OCI-LY1 (cell line): ENCODE data around the gene FDX2.

Experiments
- EZH2 ChIP-seq: fragments of 200-600 bp; sonication (generic), shearing (Covaris generic); IDR thresholded peaks from 2 replicates; pipeline ENCODE4 v1.8.0; 2017; ENCODE audit warnings: borderline replicate concordance, mixed run types, mild to moderate bottlenecking, antibody characterized with exemption, low read length, moderate library complexity, mixed read lengths
- TF ChIP-seq, protein P1 (sequence below): fragments of 200-600 bp; sonication (generic), shearing (Covaris generic); IDR thresholded peaks from 2 replicates; pipeline ENCODE4 v1.5.1; 2017; ENCODE audit warnings: mild to moderate bottlenecking, antibody characterized with exemption, low read length, moderate library complexity, mixed read lengths

DNA sequence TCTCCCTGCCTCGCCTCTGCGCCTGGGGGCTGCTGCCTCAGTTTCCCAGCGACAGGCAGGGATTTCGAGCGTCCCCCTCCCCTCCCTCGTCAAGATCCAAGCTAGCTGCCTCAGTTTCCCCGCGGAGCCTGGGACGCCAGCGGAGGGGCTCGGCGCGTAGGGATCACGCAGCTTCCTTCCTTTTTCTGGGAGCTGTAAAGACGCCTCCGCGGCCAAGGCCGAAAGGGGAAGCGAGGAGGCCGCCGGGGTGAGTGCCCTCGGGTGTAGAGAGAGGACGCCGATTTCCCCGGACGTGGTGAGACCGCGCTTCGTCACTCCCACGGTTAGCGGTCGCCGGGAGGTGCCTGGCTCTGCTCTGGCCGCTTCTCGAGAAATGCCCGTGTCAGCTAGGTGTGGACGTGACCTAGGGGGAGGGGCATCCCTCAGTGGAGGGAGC is 45.6 kb downstream of the FDX2 start:
- TF ChIP-seq, protein P1, sequence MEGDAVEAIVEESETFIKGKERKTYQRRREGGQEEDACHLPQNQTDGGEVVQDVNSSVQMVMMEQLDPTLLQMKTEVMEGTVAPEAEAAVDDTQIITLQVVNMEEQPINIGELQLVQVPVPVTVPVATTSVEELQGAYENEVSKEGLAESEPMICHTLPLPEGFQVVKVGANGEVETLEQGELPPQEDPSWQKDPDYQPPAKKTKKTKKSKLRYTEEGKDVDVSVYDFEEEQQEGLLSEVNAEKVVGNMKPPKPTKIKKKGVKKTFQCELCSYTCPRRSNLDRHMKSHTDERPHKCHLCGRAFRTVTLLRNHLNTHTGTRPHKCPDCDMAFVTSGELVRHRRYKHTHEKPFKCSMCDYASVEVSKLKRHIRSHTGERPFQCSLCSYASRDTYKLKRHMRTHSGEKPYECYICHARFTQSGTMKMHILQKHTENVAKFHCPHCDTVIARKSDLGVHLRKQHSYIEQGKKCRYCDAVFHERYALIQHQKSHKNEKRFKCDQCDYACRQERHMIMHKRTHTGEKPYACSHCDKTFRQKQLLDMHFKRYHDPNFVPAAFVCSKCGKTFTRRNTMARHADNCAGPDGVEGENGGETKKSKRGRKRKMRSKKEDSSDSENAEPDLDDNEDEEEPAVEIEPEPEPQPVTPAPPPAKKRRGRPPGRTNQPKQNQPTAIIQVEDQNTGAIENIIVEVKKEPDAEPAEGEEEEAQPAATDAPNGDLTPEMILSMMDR = no peak
- TF ChIP-seq EZH2 = no peak
